Thyroid gland (tissue), 4 donors: Measurements from ENCODE around the gene RNF19B. TPM values are rescaled to one million over a fixed set of nuclear protein-coding genes. Genes with fewer than 3 reads are reported as not detected.

Experiments
- DNase-seq, 2 donors: peaks; one replicate each; pipeline ENCODE4 v3.0.0-alpha.2; 2019
- H3K27ac ChIP-seq, 3 donors: fragments of 200-600 bp; sonication (generic); 1 replicate in 2 of 3; 2 replicates in 1 of 3; pipeline ENCODE4 v1.5.1; 2016 to 2019; ENCODE audit warnings: mild to moderate bottlenecking in 1 of 3, moderate library complexity in 1 of 3
- H3K27me3 ChIP-seq: fragments of 200-600 bp; sonication (generic); one replicate; pipeline ENCODE4 v1.5.1; 2019
- H3K36me3 ChIP-seq, 2 donors: fragments of 200-600 bp; sonication (generic); one replicate each; pipeline ENCODE4 v1.5.1; 2016 to 2019
- H3K4me1 ChIP-seq, 2 donors: fragments of 200-600 bp; sonication (generic); one replicate each; pipeline ENCODE4 v1.5.1; 2017 to 2019
- H3K4me3 ChIP-seq, 3 donors: fragments of 200-600 bp; sonication (generic); replicated peaks in 1 of 3; 1 replicate in 2 of 3; 2 replicates in 1 of 3; pipeline ENCODE4 v1.5.1; 2016; ENCODE audit warnings: mild to moderate bottlenecking in 1 of 3
- H3K9me3 ChIP-seq: fragments of 200-600 bp; sonication (generic); one replicate; pipeline ENCODE4 v1.5.1; 2017
- POLR2A ChIP-seq, 2 donors: fragments of 450-650 bp; IDR thresholded peaks; one replicate each; pipeline ENCODE4 v1.6.1; 2017; ENCODE audit warnings: antibody characterized with exemption in 2 of 2, mild to moderate bottlenecking in 2 of 2, moderate library complexity in 1 of 2
- WGBS, 2 donors: methylation state at CpG; one replicate each; pipeline ENCODE4 v1.1.5; 2017; 5-methylcytosine and 5-hydroxymethylcytosine counted together
- intact Hi-C: fragments of 100-400 bp; cut with DNase I; formaldehyde crosslinking; loops from one replicate; pipeline ENCODE4 v1.15.1; 2023
- total RNA-seq, 4 donors: library from RNA; depleted of rRNA; stranded (reverse); fragments of >200 nt; gene quantifications; one replicate each; pipeline ENCODE4 v1.2.3, GENCODE V29; 2016
- TF ChIP-seq, protein P1 (sequence below), 6 experiments: fragments of 200-600 bp in 3 of 6; fragments of 450-650 bp in 3 of 6; sonication (generic) in 3 of 6; IDR thresholded peaks; one replicate each; pipeline ENCODE4 v1.5.1; 2016 to 2019; ENCODE audit warnings: antibody characterized with exemption in 6 of 6, mild to moderate bottlenecking in 2 of 6, inconsistent platforms in 1 of 6, moderate library complexity in 1 of 6

RNF19B gene
- total RNA-seq, 4 donors from 2014 or later: 13.6 to 24.6 (median 22.4) TPM

DNA sequence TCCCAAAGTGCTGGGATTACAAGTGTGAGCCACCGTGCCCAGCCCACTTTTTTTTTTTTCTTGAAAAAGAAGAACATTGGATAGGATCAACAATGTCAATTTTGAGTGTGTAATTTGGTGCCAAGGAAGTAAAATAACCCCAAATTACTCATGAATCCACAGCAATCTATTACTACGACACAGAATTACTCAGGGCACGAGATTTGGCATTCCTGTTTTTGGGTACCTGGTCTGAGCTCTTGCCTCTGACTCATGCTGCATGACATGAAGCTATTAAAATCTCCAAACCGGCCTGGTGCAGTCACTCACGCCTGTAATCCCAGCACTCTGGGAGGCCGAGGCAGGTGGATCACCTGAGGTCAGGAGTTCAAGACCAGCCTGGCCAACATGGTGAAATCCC is 10.4 kb downstream of the RNF19B start:
- intact Hi-C loops: no loop called here
- H3K27ac ChIP-seq: no peak overlapping the region
- no peak overlapping the region for H3K4me3 ChIP-seq
- DNase-seq: no peak
- H3K4me1 ChIP-seq: no peaks in the 10 kb centered on the region
- H3K9me3 ChIP-seq: no peaks in the 10 kb centered on the region
- H3K27me3 ChIP-seq: no peaks in the 10 kb centered on the region
- TF ChIP-seq, protein P1, sequence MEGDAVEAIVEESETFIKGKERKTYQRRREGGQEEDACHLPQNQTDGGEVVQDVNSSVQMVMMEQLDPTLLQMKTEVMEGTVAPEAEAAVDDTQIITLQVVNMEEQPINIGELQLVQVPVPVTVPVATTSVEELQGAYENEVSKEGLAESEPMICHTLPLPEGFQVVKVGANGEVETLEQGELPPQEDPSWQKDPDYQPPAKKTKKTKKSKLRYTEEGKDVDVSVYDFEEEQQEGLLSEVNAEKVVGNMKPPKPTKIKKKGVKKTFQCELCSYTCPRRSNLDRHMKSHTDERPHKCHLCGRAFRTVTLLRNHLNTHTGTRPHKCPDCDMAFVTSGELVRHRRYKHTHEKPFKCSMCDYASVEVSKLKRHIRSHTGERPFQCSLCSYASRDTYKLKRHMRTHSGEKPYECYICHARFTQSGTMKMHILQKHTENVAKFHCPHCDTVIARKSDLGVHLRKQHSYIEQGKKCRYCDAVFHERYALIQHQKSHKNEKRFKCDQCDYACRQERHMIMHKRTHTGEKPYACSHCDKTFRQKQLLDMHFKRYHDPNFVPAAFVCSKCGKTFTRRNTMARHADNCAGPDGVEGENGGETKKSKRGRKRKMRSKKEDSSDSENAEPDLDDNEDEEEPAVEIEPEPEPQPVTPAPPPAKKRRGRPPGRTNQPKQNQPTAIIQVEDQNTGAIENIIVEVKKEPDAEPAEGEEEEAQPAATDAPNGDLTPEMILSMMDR (IDR thresholded peaks at IDR 0.05): no peak
- no peak for TF ChIP-seq POLR2A (IDR thresholded peaks at IDR 0.05)
- WGBS, 2 donors: 93 to 96% methylated on average over 5 to 6 of the region's 6 CpGs
- no peaks in the 10 kb centered on the region for H3K36me3 ChIP-seq

DNA sequence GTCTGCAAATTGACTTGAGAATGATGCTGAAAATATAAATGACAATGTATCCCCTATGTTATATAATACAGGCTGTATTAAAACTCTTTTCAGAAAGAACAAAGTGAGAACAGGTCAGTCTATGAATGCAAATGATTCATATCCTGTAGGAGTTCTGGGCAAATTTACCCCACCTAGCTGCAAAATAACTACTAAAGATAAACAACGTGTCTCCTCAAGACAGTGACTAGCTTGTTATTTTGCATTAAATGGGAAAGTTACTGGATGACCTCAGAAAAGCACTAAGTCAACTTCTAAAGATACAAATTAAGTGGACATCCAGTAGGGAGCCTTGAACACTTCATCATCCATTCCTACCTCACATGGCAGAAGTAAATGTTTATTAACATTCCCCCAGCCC is 11.1 kb downstream of the RNF19B start:
- Histone ChIP-seq H3K36me3 (no peaks in the 10 kb centered on the region), H3K4me1 (peaks cover 5 to 7% of the 10 kb centered on the region in 2 donors), H3K27me3 (no peaks in the 10 kb centered on the region), H3K9me3 (no peaks in the 10 kb centered on the region), H3K4me3 (no peak overlapping the region), H3K27ac (no peak overlapping the region)
- DNase-seq: no peak
- 52 to 65% methylated on average over 1 of the region's 1 CpG for WGBS, 2 donors
- TF ChIP-seq, protein P1 (IDR thresholded peaks at IDR 0.05): no peak
- TF ChIP-seq POLR2A (IDR thresholded peaks at IDR 0.05): no peak
- intact Hi-C loops: no loop called here

DNA sequence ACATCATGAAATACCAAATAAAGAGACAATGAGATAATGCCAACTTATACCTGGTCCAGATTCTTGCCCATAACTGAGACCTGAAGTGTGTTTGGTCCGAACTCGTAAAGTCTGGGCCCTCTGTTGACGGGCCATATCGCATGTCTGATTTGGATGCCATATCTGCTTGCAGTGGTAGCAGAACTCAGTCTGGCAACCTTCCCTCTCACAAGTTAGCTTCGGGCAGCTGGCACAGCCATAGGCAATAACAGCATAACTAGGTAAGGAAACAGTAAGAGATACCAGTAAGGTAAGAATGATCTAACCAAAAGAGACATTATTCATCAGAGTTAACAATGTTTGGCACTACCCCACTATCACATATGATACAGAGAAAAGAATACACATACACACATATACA is 15.1 kb downstream of the RNF19B start:
- Histone ChIP-seq H3K27ac (no peak overlapping the region), H3K36me3 (peaks cover 12 to 18% of the 10 kb centered on the region in 2 donors), H3K4me3 (no peak overlapping the region), H3K27me3 (no peaks in the 10 kb centered on the region), H3K4me1 (peaks cover 8 to 15% of the 10 kb centered on the region in 2 donors), H3K9me3 (no peaks in the 10 kb centered on the region)
- intact Hi-C loops: no loop called here
- no peak for DNase-seq
- TF ChIP-seq, protein P1 (IDR thresholded peaks at IDR 0.05): no peak
- TF ChIP-seq POLR2A (IDR thresholded peaks at IDR 0.05): no peak
- 93 to 95% methylated on average over 5 of the region's 5 CpGs for WGBS, 2 donors

DNA sequence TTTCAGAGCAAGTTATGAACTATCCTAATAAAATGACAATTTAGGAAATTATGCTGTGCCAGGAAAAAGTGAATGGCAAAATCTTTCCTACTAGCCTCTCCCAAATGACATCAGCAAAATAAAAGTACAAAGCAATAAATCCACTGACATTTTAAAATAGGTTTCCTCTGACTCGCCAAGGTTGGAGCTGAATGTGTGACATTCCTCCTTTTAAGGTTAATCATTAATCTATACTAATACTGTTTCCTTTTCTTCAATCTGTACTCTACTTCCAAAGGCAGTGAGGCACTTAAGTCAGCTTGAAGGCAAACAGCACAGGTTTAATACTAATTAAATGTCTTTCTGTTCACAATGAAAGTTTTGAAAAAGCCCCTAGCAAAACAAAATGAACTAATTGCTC is 15.7 kb downstream of the RNF19B start:
- TF ChIP-seq, protein P1 (IDR thresholded peaks at IDR 0.05): no peak
- no peak for TF ChIP-seq POLR2A (IDR thresholded peaks at IDR 0.05)
- peaks cover 8 to 15% of the 10 kb centered on the region in 2 donors for H3K4me1 ChIP-seq
- intact Hi-C loops: no loop called here

DNA sequence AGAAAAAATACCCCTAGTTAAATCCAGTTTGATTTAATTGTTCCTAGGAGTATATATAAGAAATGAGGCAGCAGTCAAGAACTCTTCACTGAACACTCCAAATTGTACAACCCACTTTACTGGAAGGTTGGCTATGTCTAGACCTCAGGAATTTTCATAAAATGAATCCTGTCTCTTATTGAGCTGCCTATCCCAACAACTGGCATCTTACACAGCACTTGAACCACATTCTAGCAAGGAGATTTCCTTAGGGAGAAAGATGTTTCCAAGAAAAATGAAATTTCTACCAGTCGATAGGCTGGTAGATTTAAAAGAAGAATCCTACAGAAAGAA is 16.3 kb downstream of the RNF19B start:
- H3K27me3 ChIP-seq: no peaks in the 10 kb centered on the region
- no peak for DNase-seq
- TF ChIP-seq, protein P1 (IDR thresholded peaks at IDR 0.05): no peak
- no peak for TF ChIP-seq POLR2A (IDR thresholded peaks at IDR 0.05)
- H3K4me1 ChIP-seq: peaks cover 8 to 15% of the 10 kb centered on the region in 2 donors
- H3K36me3 ChIP-seq: peaks cover 23 to 28% of the 10 kb centered on the region in 2 donors
- H3K4me3 ChIP-seq: no peak overlapping the region
- intact Hi-C loops: no loop called here
- H3K9me3 ChIP-seq: no peaks in the 10 kb centered on the region
- no peak overlapping the region for H3K27ac ChIP-seq
- WGBS, 2 donors: 39 to 40% methylated on average over 1 of the region's 1 CpG

More for the DNA sequence above, 15.7 kb downstream of the RNF19B start:
- Histone ChIP-seq H3K9me3 (no peaks in the 10 kb centered on the region), H3K36me3 (peaks cover 18 to 22% of the 10 kb centered on the region in 2 donors), H3K27me3 (no peaks in the 10 kb centered on the region), H3K4me3 (no peak overlapping the region), H3K27ac (no peak overlapping the region)
- DNase-seq: no peak
- WGBS, 2 donors: 80 to 82% methylated on average over 1 of the region's 1 CpG
